Measurements from ENCODE around the gene ARL13B.
"Not testable (repeated sequence)": the region's sequence is repeated elsewhere in the genome, so short reads cannot be mapped to it uniquely, and the experiment has no call there.

The ARL13B gene

GRCh38 chr3:94020293-94020692 lies 40.3 kb downstream of the ARL13B start:
- no peak overlapping the region for H3K27ac ChIP-seq (ENCODE audit: low read length)
- H3K4me3 ChIP-seq (ENCODE audit: low read length), result no peak overlapping the region
- no CpG with 5 or more reads among the region's 3 CpGs for WGBS (ENCODE audit: insufficient coverage, insufficient read length)

GRCh38 chr3:94024385-94024784 lies 44.4 kb downstream of the ARL13B start:
- no peaks in the 10 kb centered on the region for H3K27me3 ChIP-seq (ENCODE audit: control insufficient read depth, insufficient read depth, low read length)
- H3K4me1 ChIP-seq (ENCODE audit: control insufficient read depth, insufficient read depth, low read length), result no peaks in the 10 kb centered on the region
- no peaks in the 10 kb centered on the region for H3K9me3 ChIP-seq (ENCODE audit: control insufficient read depth, insufficient read depth, low read length)
- H3K4me3 ChIP-seq (ENCODE audit: low read length), result no peak overlapping the region
- H3K27ac ChIP-seq (ENCODE audit: low read length), result no peak overlapping the region
- no peak for DNase-seq (ENCODE audit: low read depth, low spot score)
- no CpG with 5 or more reads among the region's 3 CpGs for WGBS (ENCODE audit: insufficient coverage, insufficient read length)
- no peaks in the 10 kb centered on the region for H3K36me3 ChIP-seq (ENCODE audit: control insufficient read depth, insufficient read depth, low read length)

More at GRCh38 chr3:94020293-94020692, 40.3 kb downstream of the ARL13B start:
- Histone ChIP-seq H3K4me1 (ENCODE audit: control insufficient read depth, insufficient read depth, low read length) (no peaks in the 10 kb centered on the region), H3K9me3 (ENCODE audit: control insufficient read depth, insufficient read depth, low read length) (no peaks in the 10 kb centered on the region), H3K27me3 (ENCODE audit: control insufficient read depth, insufficient read depth, low read length) (no peaks in the 10 kb centered on the region), H3K36me3 (ENCODE audit: control insufficient read depth, insufficient read depth, low read length) (no peaks in the 10 kb centered on the region)
- no peak for DNase-seq (ENCODE audit: low read depth, low spot score)

- H3K27ac ChIP-seq (ENCODE audit: low read length), result no peak overlapping the region
- H3K27me3 ChIP-seq (ENCODE audit: control insufficient read depth, insufficient read depth, low read length), result no peaks in the 10 kb centered on the region
- no peaks in the 10 kb centered on the region for H3K36me3 ChIP-seq (ENCODE audit: control insufficient read depth, insufficient read depth, low read length)
- WGBS (ENCODE audit: insufficient coverage, insufficient read length), result no CpG with 5 or more reads among the region's 2 CpGs
- H3K9me3 ChIP-seq (ENCODE audit: control insufficient read depth, insufficient read depth, low read length), result no peaks in the 10 kb centered on the region
- H3K4me1 ChIP-seq (ENCODE audit: control insufficient read depth, insufficient read depth, low read length), result no peaks in the 10 kb centered on the region
- no peak overlapping the region for H3K4me3 ChIP-seq (ENCODE audit: low read length)
- DNase-seq (ENCODE audit: low read depth, low spot score), result no peak
These were observed 46.7 kb downstream of the ARL13B start for GRCh38 chr3:94026623-94027022.

DNA sequence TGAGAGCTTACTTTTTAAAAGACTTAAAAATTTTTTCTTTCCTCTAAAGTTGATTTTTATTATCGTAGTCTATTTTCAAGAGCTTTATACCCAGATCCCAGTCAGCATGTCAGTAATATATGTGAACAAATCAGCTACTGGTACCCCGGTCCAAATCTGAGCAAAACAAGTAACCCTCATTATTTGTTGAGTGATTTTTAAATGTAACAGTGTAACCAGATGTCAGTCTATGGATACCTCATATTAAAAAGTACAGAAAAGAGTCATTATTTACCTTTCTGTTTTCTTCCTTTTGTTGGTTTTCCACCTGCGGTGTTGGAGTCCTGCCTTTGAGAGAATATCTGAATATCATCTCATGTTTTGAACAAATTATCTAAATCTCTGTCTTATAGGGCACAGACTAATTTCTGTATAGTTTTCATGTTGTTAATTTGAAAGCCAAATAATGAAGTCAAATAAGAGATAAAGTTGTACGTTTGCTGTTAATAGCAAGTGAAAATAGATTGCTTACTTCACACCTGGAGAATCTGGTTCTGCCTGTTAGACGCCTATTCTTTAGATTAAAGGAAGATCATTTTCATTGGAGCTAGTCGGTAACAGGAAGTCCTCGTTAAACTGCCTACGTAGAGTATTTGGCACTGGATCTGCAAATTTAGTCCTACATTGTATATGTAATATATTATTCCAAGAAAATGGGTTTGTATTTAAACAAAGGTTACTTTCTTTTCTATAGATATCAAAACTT lies 48.3 kb downstream of the ARL13B start, which contains the start of gene STX19:
STX19 (minus strand) TSS at position 505 of the 745 bp plus-strand sequence. CDS start 13,328 bp downstream, outside the sequence.
- H3K36me3 ChIP-seq (ENCODE audit: control insufficient read depth, insufficient read depth, low read length), result no peaks in the 10 kb centered on the region
- no CpG with 5 or more reads among the region's 8 CpGs for WGBS (ENCODE audit: insufficient coverage, insufficient read length)
- no peaks in the 10 kb centered on the region for H3K9me3 ChIP-seq (ENCODE audit: control insufficient read depth, insufficient read depth, low read length)
- no peaks in the 10 kb centered on the region for H3K27me3 ChIP-seq (ENCODE audit: control insufficient read depth, insufficient read depth, low read length)
- H3K4me1 ChIP-seq (ENCODE audit: control insufficient read depth, insufficient read depth, low read length), result no peaks in the 10 kb centered on the region
- no peak within 1 kb of the TSS for H3K4me3 ChIP-seq (ENCODE audit: low read length)
- H3K27ac ChIP-seq (ENCODE audit: low read length), result no peak within 1 kb of the TSS
- DNase-seq (ENCODE audit: low read depth, low spot score), result no peak

- Histone ChIP-seq H3K36me3 (ENCODE audit: control insufficient read depth, insufficient read depth, low read length) (no peaks in the 10 kb centered on the region), H3K4me1 (ENCODE audit: control insufficient read depth, insufficient read depth, low read length) (no peaks in the 10 kb centered on the region), H3K4me3 (ENCODE audit: low read length) (no peak overlapping the region), H3K27me3 (ENCODE audit: control insufficient read depth, insufficient read depth, low read length) (no peaks in the 10 kb centered on the region), H3K27ac (ENCODE audit: low read length) (no peak overlapping the region), H3K9me3 (ENCODE audit: control insufficient read depth, insufficient read depth, low read length) (no peaks in the 10 kb centered on the region)
- peak; percentile 11 for DNase-seq (ENCODE audit: low read depth, low spot score)
- no CpG with 5 or more reads among the region's 3 CpGs for WGBS (ENCODE audit: insufficient coverage, insufficient read length)
These were observed 57.1 kb downstream of the ARL13B start for GRCh38 chr3:94036909-94037507.

GRCh38 chr3:94043285-94043684 lies 63.3 kb downstream of the ARL13B start:
- DNase-seq (ENCODE audit: low read depth, low spot score), result no peak
- H3K4me3 ChIP-seq (ENCODE audit: low read length), result no peak overlapping the region
- no peak overlapping the region for H3K27ac ChIP-seq (ENCODE audit: low read length)
- no peaks in the 10 kb centered on the region for H3K36me3 ChIP-seq (ENCODE audit: control insufficient read depth, insufficient read depth, low read length)
- no peaks in the 10 kb centered on the region for H3K4me1 ChIP-seq (ENCODE audit: control insufficient read depth, insufficient read depth, low read length)
- H3K9me3 ChIP-seq (ENCODE audit: control insufficient read depth, insufficient read depth, low read length), result no peaks in the 10 kb centered on the region
- H3K27me3 ChIP-seq (ENCODE audit: control insufficient read depth, insufficient read depth, low read length), result no peaks in the 10 kb centered on the region
- WGBS (ENCODE audit: insufficient coverage, insufficient read length), result no CpG with 5 or more reads among the region's 1 CpG

- DNase-seq (ENCODE audit: low read depth, low spot score); H3K36me3 ChIP-seq (ENCODE audit: control insufficient read depth, insufficient read depth, low read length); H3K4me1 ChIP-seq (ENCODE audit: control insufficient read depth, insufficient read depth, low read length); H3K9me3 ChIP-seq (ENCODE audit: control insufficient read depth, insufficient read depth, low read length); H3K27ac ChIP-seq (ENCODE audit: low read length); H3K27me3 ChIP-seq (ENCODE audit: control insufficient read depth, insufficient read depth, low read length); H3K4me3 ChIP-seq (ENCODE audit: low read length): not testable (repeated sequence)
- WGBS (ENCODE audit: insufficient coverage, insufficient read length), result no CpG with 5 or more reads among the region's 61 CpGs
These were observed 64.4 kb downstream of the ARL13B start for GRCh38 chr3:94044100-94044936.

- no CpG with 5 or more reads among the region's 2 CpGs for WGBS (ENCODE audit: insufficient coverage, insufficient read length)
- no peaks in the 10 kb centered on the region for H3K9me3 ChIP-seq (ENCODE audit: control insufficient read depth, insufficient read depth, low read length)
- DNase-seq (ENCODE audit: low read depth, low spot score), result no peak
- H3K4me1 ChIP-seq (ENCODE audit: control insufficient read depth, insufficient read depth, low read length), result no peaks in the 10 kb centered on the region
- H3K27me3 ChIP-seq (ENCODE audit: control insufficient read depth, insufficient read depth, low read length), result no peaks in the 10 kb centered on the region
- no peak overlapping the region for H3K27ac ChIP-seq (ENCODE audit: low read length)
- no peak overlapping the region for H3K4me3 ChIP-seq (ENCODE audit: low read length)
- no peaks in the 10 kb centered on the region for H3K36me3 ChIP-seq (ENCODE audit: control insufficient read depth, insufficient read depth, low read length)
These were observed 66.6 kb downstream of the ARL13B start for GRCh38 chr3:94046533-94046932.

DNA sequence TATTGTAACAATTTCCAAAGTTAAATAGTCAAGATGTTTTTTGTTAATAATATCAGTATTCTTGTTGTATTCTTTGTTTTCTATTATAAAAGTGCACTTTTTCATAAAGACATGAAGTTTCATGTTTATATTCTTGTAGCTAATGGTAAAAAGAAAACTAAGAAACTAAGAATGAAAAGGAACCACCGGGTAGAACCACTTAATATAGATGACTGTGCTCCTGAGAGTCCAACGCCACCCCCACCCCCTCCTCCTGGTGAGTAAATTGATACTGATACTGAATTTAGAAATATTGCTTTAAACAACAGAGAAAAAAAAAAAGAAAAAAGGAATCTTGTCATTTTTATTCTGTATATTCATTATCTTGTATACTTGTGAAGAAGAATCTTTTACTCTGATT lies 69.3 kb downstream of the ARL13B start:
- no peaks in the 10 kb centered on the region for H3K4me1 ChIP-seq (ENCODE audit: control insufficient read depth, insufficient read depth, low read length)
- no peak for DNase-seq (ENCODE audit: low read depth, low spot score)
- H3K36me3 ChIP-seq (ENCODE audit: control insufficient read depth, insufficient read depth, low read length), result no peaks in the 10 kb centered on the region
- no peaks in the 10 kb centered on the region for H3K27me3 ChIP-seq (ENCODE audit: control insufficient read depth, insufficient read depth, low read length)
- WGBS (ENCODE audit: insufficient coverage, insufficient read length), result no CpG with 5 or more reads among the region's 2 CpGs
- no peak overlapping the region for H3K4me3 ChIP-seq (ENCODE audit: low read length)
- no peak overlapping the region for H3K27ac ChIP-seq (ENCODE audit: low read length)
- H3K9me3 ChIP-seq (ENCODE audit: control insufficient read depth, insufficient read depth, low read length), result no peaks in the 10 kb centered on the region

DNA sequence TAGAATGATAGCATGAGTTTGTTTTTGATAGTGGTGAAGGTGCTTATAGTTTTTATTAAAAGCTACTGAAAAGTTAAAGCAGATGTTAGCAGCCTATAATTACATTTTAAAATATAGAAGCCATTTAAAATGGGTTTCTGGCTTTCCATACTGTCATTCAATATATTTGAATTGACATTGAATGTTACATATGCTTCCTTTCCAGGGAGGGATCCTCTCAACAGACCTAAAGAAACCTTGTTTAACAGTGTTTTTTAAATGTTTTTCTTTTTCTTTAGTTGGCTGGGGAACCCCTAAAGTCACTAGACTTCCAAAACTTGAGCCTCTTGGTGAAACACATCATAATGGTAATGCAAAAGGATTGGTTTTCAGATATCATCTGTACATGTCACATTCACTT lies 70.6 kb downstream of the ARL13B start:
- DNase-seq (ENCODE audit: low read depth, low spot score), result no peak
- H3K9me3 ChIP-seq (ENCODE audit: control insufficient read depth, insufficient read depth, low read length), result no peaks in the 10 kb centered on the region

More for the DNA sequence above, 70.6 kb downstream of the ARL13B start:
- Histone ChIP-seq H3K27me3 (ENCODE audit: control insufficient read depth, insufficient read depth, low read length) (no peaks in the 10 kb centered on the region), H3K36me3 (ENCODE audit: control insufficient read depth, insufficient read depth, low read length) (no peaks in the 10 kb centered on the region), H3K4me1 (ENCODE audit: control insufficient read depth, insufficient read depth, low read length) (no peaks in the 10 kb centered on the region), H3K27ac (ENCODE audit: low read length) (no peak overlapping the region), H3K4me3 (ENCODE audit: low read length) (no peak overlapping the region)

Measured in iPS DF 6.9 (cell line).